Parathyroid adenoma (tissue), 2 donors: Measurements from ENCODE around the gene DYNC2LI1.

ENCODE experiments used
- H2AFZ ChIP-seq: fragments of 300-600 bp; sonication (generic); one replicate; pipeline ENCODE4 v1.7.0; 2017; ENCODE audit warnings: antibody characterized with exemption, mild to moderate bottlenecking
- H3K27ac ChIP-seq: fragments of 300-600 bp; sonication (generic); one replicate; pipeline ENCODE4 v1.7.0; 2017
- H3K27me3 ChIP-seq: fragments of 300-600 bp; sonication (generic); one replicate; pipeline ENCODE4 v1.7.0; 2017; ENCODE audit warnings: low read length; ENCODE audit not compliant: control insufficient read depth, insufficient read depth
- H3K36me3 ChIP-seq: fragments of 300-600 bp; sonication (generic); one replicate; pipeline ENCODE4 v1.7.0; 2017; ENCODE audit warnings: low read length; ENCODE audit not compliant: control insufficient read depth, insufficient read depth
- H3K4me1 ChIP-seq: fragments of 300-600 bp; sonication (generic); one replicate; pipeline ENCODE4 v1.7.0; 2017; ENCODE audit warnings: control low read depth
- H3K4me2 ChIP-seq: fragments of 300-600 bp; sonication (generic); one replicate; pipeline ENCODE4 v1.7.0; 2017; ENCODE audit warnings: low read length
- H3K4me3 ChIP-seq: fragments of 300-600 bp; sonication (generic); one replicate; pipeline ENCODE4 v1.7.0; 2017; ENCODE audit warnings: low read depth, low read length
- H3K79me2 ChIP-seq: fragments of 300-600 bp; sonication (generic); one replicate; pipeline ENCODE4 v1.7.0; 2017; ENCODE audit warnings: control low read depth
- H3K9ac ChIP-seq: fragments of 300-600 bp; sonication (generic); one replicate; pipeline ENCODE4 v1.7.0; 2017; ENCODE audit warnings: mild to moderate bottlenecking
- H3K9me3 ChIP-seq: fragments of 300-600 bp; sonication (generic); one replicate; pipeline ENCODE4 v1.7.0; 2017; ENCODE audit warnings: low read length; ENCODE audit not compliant: control insufficient read depth
- TF ChIP-seq, protein P1 (sequence below): fragments of 300-600 bp; sonication (generic); IDR thresholded peaks from one replicate; pipeline ENCODE4 v1.7.0; 2017; ENCODE audit warnings: antibody characterized with exemption, mild to moderate bottlenecking
- donor health status: primary hyperparathyroidism.

The DYNC2LI1 gene

GRCh38 chr2:43818761-43819160, 44.9 kb downstream of the DYNC2LI1 start:
- Histone ChIP-seq H3K4me3 (no peak overlapping the region), H3K27ac (no peak overlapping the region), H2AFZ (no peak overlapping the region), H3K9ac (no peak overlapping the region), H3K4me1 (no peaks in the 10 kb centered on the region), H3K79me2 (no peaks in the 10 kb centered on the region), H3K4me2 (no peak overlapping the region), H3K27me3 (no peaks in the 10 kb centered on the region), H3K9me3 (no peaks in the 10 kb centered on the region), H3K36me3 (no peaks in the 10 kb centered on the region)
- TF ChIP-seq, protein P1, sequence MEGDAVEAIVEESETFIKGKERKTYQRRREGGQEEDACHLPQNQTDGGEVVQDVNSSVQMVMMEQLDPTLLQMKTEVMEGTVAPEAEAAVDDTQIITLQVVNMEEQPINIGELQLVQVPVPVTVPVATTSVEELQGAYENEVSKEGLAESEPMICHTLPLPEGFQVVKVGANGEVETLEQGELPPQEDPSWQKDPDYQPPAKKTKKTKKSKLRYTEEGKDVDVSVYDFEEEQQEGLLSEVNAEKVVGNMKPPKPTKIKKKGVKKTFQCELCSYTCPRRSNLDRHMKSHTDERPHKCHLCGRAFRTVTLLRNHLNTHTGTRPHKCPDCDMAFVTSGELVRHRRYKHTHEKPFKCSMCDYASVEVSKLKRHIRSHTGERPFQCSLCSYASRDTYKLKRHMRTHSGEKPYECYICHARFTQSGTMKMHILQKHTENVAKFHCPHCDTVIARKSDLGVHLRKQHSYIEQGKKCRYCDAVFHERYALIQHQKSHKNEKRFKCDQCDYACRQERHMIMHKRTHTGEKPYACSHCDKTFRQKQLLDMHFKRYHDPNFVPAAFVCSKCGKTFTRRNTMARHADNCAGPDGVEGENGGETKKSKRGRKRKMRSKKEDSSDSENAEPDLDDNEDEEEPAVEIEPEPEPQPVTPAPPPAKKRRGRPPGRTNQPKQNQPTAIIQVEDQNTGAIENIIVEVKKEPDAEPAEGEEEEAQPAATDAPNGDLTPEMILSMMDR = no peak

DNA sequence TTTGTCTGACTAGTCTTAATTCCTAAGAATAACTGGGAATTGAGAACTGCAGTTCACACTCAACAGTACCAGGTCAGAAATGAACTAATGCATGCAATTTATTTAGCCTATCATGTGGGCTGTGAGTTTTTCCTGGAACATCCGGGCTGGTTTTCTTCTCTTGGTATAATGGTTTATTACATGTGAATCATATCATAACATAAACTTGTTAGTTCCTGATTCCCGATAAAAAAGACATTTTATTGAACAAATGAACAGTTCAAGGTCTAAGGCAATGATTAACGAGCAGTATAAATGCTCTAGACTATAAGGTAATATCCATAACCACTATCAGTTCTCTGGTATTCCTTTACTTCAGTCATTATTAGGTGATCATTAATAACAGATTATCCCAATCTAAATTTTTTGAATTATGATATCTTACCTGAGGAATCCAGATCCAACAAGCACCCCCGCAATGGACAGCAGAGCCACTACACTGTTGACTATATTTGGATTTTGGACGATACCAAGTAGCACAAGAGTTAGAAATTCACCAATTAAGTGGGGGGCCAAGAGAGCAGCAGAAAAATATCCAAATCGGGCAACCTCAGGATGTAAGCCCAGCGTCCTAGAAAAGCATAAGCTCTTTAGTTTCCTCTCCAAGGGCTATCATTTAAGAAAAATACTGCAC, 45.8 kb downstream of the DYNC2LI1 start:
- TF ChIP-seq, protein P1 = no peak
- peaks cover 3% of the 10 kb centered on the region for H3K4me1 ChIP-seq
- no peaks in the 10 kb centered on the region for H3K79me2 ChIP-seq
- H3K27me3 ChIP-seq = no peaks in the 10 kb centered on the region
- H3K27ac ChIP-seq = no peak overlapping the region
- H3K9me3 ChIP-seq = no peaks in the 10 kb centered on the region
- no peak overlapping the region for H3K4me2 ChIP-seq
- no peak overlapping the region for H3K4me3 ChIP-seq
- H3K36me3 ChIP-seq = no peaks in the 10 kb centered on the region
- no peak overlapping the region for H3K9ac ChIP-seq
- no peak overlapping the region for H2AFZ ChIP-seq

DNA sequence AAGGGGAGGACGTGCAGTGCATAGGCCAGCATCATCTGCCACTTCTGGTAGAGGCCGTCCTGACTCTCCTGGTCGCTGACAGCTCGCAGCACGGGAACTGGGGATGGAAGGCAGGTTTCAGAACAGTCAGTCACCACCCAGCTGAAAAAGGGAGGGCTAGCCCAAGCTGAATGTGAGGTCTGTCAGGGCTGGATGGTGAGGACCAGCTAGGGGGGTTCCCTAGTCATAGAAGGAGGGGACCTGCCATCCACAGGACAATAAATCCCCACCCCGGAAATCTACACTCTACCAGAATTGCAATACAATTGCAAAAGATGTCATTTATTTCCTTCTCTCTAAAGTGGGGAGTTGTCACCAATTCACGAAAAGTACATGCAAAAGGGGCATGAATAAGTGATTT, 49.0 kb downstream of the DYNC2LI1 start:
- H2AFZ ChIP-seq = no peak overlapping the region
- no peak overlapping the region for H3K27ac ChIP-seq
- H3K9ac ChIP-seq = no peak overlapping the region
- H3K79me2 ChIP-seq = no peaks in the 10 kb centered on the region
- TF ChIP-seq, protein P1 = no peak
- H3K4me2 ChIP-seq = no peak overlapping the region
- no peaks in the 10 kb centered on the region for H3K36me3 ChIP-seq
- H3K27me3 ChIP-seq = no peaks in the 10 kb centered on the region
- no peak overlapping the region for H3K4me3 ChIP-seq
- H3K9me3 ChIP-seq = no peaks in the 10 kb centered on the region
- peaks cover 4% of the 10 kb centered on the region for H3K4me1 ChIP-seq

GRCh38 chr2:43823751-43824150, 49.9 kb downstream of the DYNC2LI1 start:
- TF ChIP-seq, protein P1 = no peak

DNA sequence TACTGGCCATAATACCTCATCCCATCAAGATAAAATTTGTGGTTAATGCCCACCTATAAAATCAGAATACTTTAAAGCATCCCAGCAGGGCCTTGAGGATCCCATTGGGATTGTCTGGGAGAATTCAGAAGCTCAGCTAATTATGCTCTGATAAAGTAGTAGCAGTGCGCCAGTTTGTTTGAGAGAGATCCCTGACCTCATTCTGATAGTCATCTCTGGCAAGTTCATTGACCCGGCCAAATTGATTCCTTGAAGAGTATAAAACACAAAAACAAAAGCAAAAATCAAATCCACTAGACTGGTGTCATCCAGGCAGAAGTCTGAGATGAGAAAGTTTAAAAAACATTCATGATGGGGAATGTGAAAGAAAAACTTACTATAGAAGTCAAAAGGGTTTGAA, 50.7 kb downstream of the DYNC2LI1 start:
- no peaks in the 10 kb centered on the region for H3K27me3 ChIP-seq
- H3K4me3 ChIP-seq = no peak overlapping the region
- no peak overlapping the region for H3K27ac ChIP-seq
- no peaks in the 10 kb centered on the region for H3K79me2 ChIP-seq
- no peaks in the 10 kb centered on the region for H3K9me3 ChIP-seq
- TF ChIP-seq, protein P1 = no peak
- H2AFZ ChIP-seq = no peak overlapping the region
- peaks cover 4% of the 10 kb centered on the region for H3K4me1 ChIP-seq
- no peak overlapping the region for H3K9ac ChIP-seq
- no peak overlapping the region for H3K4me2 ChIP-seq
- no peaks in the 10 kb centered on the region for H3K36me3 ChIP-seq

More at GRCh38 chr2:43823751-43824150, 49.9 kb downstream of the DYNC2LI1 start:
- Histone ChIP-seq H3K4me2 (no peak overlapping the region), H3K9me3 (no peaks in the 10 kb centered on the region), H3K27ac (no peak overlapping the region), H3K79me2 (no peaks in the 10 kb centered on the region), H3K36me3 (no peaks in the 10 kb centered on the region), H3K9ac (no peak overlapping the region), H3K4me1 (peaks cover 4% of the 10 kb centered on the region), H3K4me3 (no peak overlapping the region), H3K27me3 (no peaks in the 10 kb centered on the region), H2AFZ (no peak overlapping the region)
